Cardiac septum (tissue), 1 donor: ENCODE measurements around the gene AOPEP. TPM values are rescaled to one million over a fixed set of nuclear protein-coding genes. Genes with fewer than 3 reads are reported as not detected.

ENCODE experiments used
- DNase-seq: peaks from one replicate; pipeline ENCODE4 v3.0.0-alpha.2; 2020; ENCODE audit warnings: low spot score
- intact Hi-C: fragments of 100-400 bp; cut with DNase I; formaldehyde crosslinking; loops from one replicate; pipeline ENCODE4 v1.14.0; 2022
- total RNA-seq: library from RNA; stranded (reverse); fragmentation: NEBNext Ultra II Directional; extraction: Animal tissue kit (Norgen Biotek cat#: 25700); gene quantifications from one replicate; pipeline ENCODE4 v1.2.1, GENCODE V29; 2021
- donor health status: DM: no; HTN: no; CAD: no.

Gene AOPEP
- total RNA-seq, 1 donor from 2014 or later = 260 TPM

- no peak for DNase-seq
- intact Hi-C loops = loop anchor here (5.0 kb wide), 1 partner anchor 327 kb away; no protein-coding TSS in a partner anchor
These were observed 383.0 kb downstream of the AOPEP start for GRCh38 chr9:95109456-95109855.

DNA sequence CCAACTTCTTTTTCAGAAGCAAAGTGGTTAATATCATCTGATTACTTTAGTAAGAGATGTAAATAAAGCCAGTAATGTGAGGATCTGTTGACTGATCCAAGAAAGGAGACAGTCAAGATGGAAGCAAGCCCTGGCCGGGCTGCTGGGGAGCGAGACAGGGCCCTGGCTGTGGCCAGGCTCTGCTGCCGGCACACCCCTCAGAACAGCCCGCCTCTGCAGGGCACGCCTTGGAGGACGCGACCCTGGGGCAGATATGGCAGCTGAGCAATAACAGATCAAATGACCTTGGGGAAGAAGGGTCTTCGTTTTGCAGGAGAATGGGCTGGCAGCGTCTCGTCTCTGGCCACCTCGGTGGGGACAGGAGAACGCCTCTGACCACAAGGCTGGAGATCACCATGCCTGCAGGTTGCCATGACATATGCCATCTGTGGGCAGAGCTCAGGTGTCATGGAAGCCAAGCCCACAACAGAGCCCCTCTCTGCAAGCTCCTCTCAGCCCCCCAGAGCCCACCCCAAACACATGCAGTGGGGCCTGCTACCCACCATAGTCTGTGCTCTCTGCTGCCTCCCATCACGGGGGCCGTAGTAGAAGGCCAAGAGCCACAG is 384.5 kb downstream of the AOPEP start:
- peak; percentile 72 for DNase-seq
- intact Hi-C loops = no loop called here

GRCh38 chr9:95111716-95112115 is 385.2 kb downstream of the AOPEP start:
- peak; percentile 54 for DNase-seq

DNA sequence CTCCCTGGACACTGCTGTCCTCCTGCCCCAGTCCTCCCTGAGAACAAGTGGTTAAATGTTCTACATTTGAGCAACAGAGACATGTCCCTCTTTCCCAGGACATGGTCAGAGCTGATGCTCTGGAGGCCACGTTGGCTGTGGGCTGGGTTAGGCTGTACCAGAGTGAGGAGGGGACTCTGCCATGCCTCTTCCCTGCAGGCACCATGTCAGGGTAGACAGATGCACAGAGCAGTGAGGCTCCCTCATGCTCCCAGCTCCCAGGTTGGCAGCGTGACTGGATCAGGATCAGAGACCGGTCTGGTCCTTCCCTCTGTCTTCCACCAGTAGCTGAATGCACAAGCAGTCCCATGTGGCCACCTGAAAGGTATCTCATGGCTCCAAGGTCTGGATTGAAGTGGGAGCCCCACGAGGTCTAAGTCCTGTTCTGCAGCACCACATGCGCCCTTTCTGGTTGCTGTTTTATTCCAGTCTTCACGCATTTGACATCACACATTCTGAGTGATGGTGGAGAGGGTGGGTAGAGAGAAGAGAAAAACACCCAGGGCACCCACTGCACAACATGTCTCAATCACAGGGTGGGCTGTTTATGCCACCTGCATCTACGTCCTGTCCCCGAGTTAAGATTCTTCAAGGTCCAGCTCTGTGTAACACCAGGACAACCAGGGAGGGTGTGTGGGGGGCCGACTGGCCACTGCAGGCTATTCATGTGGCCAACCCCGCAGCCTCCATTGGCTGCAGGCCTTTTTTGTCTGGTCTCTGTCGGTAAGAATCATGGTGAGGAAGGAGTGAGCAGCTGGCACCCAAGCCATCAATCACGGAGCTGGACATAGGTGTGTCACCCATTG is 386.2 kb downstream of the AOPEP start:
- no peak for DNase-seq
- intact Hi-C loops = no loop called here

More at GRCh38 chr9:95111716-95112115, 385.2 kb downstream of the AOPEP start:
- intact Hi-C loops = no loop called here

DNA sequence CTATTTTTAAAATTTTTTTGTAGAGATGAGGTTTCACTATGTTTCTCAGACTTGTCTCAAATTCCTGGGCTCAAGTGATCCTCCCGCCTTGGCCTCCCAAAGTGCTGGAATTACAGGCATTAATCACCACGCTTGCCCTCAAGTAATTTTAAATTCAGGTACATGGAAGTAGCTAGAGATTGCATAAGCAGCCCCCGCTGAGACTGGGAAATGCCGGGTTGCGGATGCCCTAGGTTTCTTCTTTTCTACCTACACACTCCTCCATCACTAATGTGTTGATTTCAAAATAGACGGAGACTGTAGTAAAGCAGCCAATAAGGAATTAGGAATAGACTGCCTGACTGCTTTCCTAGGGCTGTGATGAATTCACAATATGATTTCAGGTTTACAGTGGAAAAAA is 388.6 kb downstream of the AOPEP start:
- intact Hi-C loops = no loop called here
- no peak for DNase-seq

DNA sequence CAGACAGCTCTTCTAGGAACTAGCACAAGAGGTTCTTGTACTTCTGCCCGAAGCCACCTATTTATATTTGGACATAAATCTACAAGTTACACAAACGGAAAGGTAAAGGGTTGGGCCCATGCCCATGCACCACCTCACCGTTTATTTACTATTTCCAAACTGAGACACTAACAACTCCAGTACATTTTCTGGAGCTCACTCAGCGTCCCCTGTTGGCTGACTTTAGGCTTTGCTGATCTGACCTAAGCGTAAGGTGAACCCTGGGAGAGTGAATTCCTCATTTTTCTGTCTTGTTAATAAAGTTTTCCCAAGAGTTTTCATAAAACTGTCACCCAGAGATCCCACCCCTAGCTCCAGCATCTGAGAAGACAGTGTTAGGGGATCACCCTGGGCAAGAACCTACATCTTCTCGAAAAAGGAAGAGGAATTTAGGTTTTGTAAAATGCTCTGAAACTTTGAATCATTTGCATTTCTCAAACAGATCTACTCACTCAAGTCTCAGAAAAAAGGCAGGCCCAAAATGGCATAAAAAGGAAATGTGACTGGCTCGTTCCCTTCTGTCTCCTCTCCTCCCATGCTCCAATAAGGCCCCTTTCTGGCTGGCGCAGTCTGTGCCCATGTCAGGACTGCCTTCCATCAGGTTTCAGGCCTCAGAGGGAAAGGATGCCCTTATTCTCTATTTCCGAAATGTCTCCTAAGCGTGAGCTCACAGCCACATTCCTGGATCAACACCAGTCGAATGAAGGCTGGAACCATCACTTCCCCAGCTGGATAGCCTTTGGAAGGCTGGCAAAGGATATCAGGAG is 389.7 kb downstream of the AOPEP start:
- intact Hi-C loops = no loop called here
- DNase-seq = no peak

DNA sequence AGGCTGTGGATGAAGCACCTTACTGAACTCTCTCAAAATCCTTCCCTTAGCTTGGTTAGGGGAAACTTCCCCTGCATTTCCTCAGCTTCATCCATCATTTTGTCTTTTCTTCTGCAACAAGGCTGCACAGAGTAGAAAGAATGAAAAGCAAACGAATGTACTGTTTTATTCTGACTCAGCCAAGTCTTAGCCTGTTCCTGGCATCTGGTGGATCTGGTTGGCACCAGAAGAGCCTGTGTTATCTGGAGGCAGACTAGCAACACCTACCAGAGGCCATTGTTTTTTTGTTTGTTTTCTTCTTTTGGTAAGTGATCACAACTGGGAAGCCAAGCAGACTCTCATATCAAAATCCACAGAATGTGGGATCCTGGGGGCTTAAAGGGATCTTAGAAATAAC is 390.3 kb downstream of the AOPEP start:
- DNase-seq = no peak
- intact Hi-C loops = no loop called here

- no peak for DNase-seq
- intact Hi-C loops = no loop called here
These were observed 392.1 kb downstream of the AOPEP start for GRCh38 chr9:95118596-95118995.

GRCh38 chr9:95120781-95121370 is 394.4 kb downstream of the AOPEP start:
- intact Hi-C loops = loop anchor here (10.0 kb wide), 1 partner anchor 256 kb away; no protein-coding TSS in a partner anchor
- DNase-seq = no peak

- intact Hi-C loops = loop anchor here (5.0 to 10.0 kb wide), 2 partner anchors 117 to 260 kb away; no protein-coding TSS in a partner anchor
- DNase-seq = no peak
These were observed 398.3 kb downstream of the AOPEP start for GRCh38 chr9:95124582-95125367.

GRCh38 chr9:95125652-95126051 is 399.2 kb downstream of the AOPEP start:
- DNase-seq = no peak
- intact Hi-C loops = loop anchor here (2.0 to 10.0 kb wide), 3 partner anchors 118 to 343 kb away; no protein-coding TSS in a partner anchor

DNA sequence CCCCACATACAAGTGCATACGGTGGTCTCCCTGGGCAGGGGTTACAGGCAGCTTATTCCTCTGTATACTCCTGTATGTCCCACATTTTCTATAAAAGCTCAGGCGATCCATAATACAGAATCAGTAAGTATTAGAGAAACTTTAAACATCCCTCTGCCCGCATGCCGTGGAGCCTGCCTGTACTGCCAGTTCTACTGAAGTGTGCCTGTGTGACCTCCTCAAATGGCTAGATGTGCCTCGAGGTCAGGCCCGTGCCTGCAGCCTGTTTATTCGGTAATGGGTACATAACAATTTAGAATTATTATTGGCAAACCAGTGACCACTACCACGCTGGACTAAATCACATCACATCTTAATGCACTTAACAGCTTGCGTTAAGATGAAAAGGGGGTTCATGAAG is 400.2 kb downstream of the AOPEP start:
- intact Hi-C loops = loop anchor here (2.0 to 10.0 kb wide), 3 partner anchors 119 to 344 kb away; no protein-coding TSS in a partner anchor
- no peak for DNase-seq

GRCh38 chr9:95127249-95128176 is 401.0 kb downstream of the AOPEP start:
- DNase-seq = peak; percentile 91
- intact Hi-C loops = loop anchor here (2.0 to 10.0 kb wide), 3 partner anchors 120 to 345 kb away; no protein-coding TSS in a partner anchor

DNA sequence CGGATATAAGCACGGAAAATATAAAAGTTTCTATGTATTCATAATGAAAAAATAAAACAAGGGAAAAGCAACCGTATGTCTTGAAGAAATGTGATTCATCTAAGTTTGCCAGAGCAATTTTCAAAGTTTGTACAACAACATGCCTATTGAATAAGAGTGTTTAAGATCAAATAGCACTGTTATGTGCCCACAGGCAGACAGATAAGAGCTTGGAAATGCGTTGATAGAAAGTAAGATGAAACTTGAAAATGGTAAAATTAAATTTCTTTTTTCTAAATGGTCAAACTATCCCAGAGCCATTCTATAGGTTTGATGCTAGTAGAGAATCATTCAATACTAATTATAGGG is 401.7 kb downstream of the AOPEP start:
- no peak for DNase-seq
- intact Hi-C loops = loop anchor here (5.0 to 10.0 kb wide), 2 partner anchors 121 to 263 kb away; no protein-coding TSS in a partner anchor

- DNase-seq = no peak
- intact Hi-C loops = loop anchor here (2.0 to 10.0 kb wide), 3 partner anchors 122 to 449 kb away; no protein-coding TSS in a partner anchor
These were observed 403.2 kb downstream of the AOPEP start for GRCh38 chr9:95129476-95130291.

DNA sequence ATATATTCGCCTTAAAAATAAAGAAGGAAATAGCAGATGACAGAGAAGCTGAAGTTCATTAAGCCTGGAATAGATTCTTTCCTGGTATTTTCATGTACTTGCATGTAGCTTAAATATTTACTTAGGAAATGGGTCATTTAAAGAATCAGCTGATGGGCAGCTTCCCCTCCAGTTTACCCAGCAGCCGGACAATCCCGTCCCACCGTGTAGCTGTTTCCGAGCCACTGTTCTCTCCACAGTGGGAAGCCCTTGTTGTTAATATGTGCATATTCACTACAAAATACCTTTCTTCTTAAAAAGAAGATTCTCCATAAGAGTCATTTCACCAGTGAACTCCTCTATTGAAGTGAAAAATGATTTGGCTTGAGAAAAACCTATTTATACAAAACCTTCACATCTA is 404.0 kb downstream of the AOPEP start:
- DNase-seq = no peak
- intact Hi-C loops = loop anchor here (2.0 kb wide), 1 partner anchor 450 kb away; no protein-coding TSS in a partner anchor
